GM18909 (cell line): ENCODE results near the gene SNCG.
"Not testable (repeated sequence)": the region's sequence is repeated elsewhere in the genome, so short reads cannot be mapped to it uniquely, and the experiment has no call there.

ENCODE experiments used
- ATAC-seq: cut with Tn5 transposase; IDR thresholded peaks from one replicate; pipeline ENCODE4 v1.9.1; 2021; ENCODE audit warnings: mild to moderate bottlenecking; ENCODE audit not compliant: unreplicated experiment, poor library complexity

Gene SNCG

GRCh38 chr10:86958116-86958900 is at the start of gene SNCG:
SNCG (plus strand) TSS chr10:86958599; CDS start chr10:86958698, 99 bp downstream.
- ATAC-seq, result no peak

DNA sequence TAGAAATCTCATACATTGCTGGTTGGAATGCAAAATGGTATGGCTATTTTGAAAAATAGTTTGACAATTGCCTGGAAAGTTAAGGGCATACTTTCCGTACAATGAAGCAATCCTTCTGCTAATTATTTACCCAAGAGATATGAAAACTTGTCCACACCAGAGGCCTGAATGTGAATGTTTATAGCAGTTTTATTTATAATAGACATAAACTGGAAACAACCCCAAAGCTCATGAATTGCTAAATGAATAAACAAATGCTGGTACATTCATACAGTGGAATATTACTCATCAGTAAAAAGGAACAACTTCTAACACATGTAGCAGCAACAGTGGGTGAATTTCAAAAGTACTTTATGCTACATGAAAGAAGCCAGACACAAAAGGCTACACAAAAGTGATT is 43.7 kb upstream of the SNCG start:
- ATAC-seq, result no peak

GRCh38 chr10:86918022-86918471 is 40.4 kb upstream of the SNCG start:
- no peak for ATAC-seq

GRCh38 chr10:86922553-86922961 is 35.8 kb upstream of the SNCG start:
- ATAC-seq, result no peak

DNA sequence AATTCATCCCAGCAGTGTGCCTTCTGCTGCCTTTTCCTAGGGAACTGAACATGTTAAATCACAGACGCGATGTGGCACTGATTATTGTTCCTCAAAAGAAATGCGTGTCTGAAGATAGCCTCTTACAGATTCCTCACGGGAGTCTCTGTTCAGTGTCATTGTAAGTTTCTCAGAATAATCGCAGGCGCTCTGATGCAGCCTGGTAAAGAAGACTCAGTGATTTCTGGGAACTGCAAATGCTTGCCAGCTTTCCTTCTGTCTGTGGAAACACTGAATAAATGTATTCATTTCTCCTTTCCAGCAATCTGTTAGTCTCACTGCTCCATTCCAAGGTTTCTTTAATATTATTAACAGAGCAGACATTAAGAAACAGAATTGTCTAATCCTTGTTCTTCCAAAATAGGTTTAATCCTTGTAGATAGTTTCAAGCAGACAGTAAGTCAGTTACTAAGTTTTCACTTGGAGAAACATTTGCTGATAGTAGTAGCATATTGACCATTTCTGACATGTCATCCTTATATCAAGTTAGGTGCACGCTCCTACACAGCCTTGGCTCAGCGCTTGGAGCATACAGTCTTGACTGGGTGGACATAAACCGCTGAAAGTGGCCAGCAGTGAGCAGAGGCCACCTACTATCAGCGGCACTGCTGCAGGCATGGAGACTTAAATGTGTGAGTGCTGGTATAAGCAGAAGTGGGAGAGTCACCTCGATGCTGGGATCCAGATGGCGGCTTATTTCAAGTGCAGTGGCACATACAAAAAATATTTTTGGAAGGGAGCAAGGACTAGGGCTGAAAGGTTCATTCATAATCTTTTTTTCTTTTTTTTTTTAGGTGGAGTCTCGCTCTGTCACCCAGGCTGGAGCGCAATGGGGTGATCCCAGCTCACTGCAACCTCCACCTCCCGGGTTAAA is 28.7 kb upstream of the SNCG start:
- no peak for ATAC-seq

GRCh38 chr10:86931872-86932271 is 26.5 kb upstream of the SNCG start:
- ATAC-seq, result no peak

GRCh38 chr10:86932674-86933073 is 25.7 kb upstream of the SNCG start:
- no peak for ATAC-seq

DNA sequence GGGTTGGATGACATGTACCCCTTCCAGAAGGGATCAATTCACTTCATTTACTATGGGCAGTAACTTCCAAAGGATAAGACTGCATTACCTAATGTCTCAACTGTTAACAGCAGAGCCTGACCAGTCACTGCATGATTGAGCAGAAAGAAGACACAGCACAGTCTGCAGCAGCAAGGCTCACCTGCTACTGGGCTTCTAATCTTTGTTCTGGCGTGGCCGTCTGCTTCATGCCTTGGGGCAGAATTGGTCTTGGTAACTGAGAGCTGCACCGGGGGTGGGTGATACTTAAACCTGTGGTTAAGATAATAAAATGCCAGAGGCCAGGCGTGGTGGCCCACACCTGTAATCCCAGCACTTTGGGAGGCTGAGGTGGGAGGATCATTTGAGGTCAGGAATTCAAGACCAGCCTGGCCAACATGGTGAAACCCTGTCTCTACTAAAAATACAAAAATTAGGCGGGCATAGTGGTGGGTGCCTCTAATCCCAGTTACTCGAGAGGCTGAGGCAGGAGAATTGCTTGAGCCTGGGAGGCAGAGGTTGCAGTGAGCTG is 24.2 kb upstream of the SNCG start:
- not testable (repeated sequence) for ATAC-seq

DNA sequence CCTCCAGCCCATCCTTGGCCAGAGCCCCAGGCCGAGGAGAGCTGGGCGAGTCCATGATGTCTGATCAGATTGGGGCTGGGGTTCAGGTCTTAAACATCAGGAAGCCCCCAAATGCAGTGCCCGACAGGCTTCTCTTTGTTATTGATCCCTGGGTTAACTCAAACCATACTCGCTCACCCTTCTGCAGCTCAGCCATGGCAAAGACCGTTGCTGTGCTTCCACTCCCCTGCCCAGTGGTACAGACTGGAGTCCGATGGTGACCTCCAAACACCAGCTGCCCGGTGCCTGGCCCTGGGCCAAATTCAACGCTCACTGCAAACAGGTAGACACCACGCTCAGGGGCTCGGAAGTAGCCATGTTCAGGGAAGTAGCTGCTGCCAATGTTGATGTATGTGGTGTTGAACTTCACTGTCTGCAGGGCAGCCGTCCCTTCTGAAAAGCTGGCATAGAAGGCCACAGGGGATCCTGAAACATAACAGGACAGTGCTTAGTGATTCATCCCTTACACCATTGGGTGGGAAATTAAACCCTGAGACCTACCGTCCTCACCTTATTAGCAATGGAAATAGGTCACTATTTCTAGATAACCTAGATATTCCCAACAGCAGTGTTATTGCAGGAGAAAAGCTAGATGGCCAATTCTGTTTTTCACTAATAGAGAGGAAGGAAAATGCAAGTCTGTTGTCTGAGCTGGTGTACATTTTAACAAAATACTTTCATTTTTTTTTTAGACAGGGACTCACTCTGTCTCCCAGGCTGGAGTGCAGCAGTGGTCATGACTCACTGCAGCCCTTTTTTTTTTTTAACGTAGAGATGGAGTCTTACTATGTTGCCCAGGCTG is 21.5 kb upstream of the SNCG start:
- no peak for ATAC-seq

GRCh38 chr10:86937502-86938154 is 20.8 kb upstream of the SNCG start:
- no peak for ATAC-seq

DNA sequence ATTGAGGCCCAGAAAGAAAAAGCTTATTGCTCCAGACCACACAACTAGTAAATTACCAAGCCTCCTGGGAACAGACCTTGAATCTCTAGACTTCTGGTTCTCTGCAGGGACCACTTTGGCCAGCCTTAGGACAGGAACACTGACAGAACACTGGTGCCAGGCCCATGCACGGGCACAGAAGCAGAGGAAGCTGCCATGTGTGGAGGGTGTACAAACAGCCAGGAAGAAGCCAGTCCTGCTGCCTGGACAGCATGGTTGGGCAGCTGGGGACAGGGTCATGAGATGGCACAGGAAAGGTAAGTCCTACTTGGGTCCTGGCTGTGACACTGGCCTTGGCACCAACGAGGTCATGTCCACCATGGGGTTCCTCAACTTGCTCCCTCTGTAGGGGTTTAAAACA is 20.1 kb upstream of the SNCG start:
- ATAC-seq, result no peak

GRCh38 chr10:86940076-86940475 is 18.3 kb upstream of the SNCG start:
- ATAC-seq, result not testable (repeated sequence)

DNA sequence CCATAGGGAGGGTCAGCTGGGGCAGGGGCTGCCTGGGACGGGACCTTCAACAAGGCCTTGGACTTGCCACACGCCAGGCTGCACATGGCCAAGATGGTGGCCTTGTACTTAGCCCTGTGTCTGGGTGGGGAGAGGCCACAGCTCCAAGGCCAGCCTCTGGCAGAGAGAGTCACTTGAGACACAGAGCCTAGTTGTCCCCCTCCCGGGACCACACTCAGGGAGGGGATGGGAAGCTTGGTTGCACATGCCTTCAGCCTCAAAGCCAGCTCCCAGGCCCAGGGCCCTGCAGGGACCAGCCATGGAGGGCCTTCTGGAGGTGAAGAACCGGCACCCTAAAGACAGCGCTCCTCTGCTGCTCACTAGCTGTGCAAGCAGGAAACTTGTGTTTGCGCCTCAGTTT is 17.7 kb upstream of the SNCG start:
- no peak for ATAC-seq

DNA sequence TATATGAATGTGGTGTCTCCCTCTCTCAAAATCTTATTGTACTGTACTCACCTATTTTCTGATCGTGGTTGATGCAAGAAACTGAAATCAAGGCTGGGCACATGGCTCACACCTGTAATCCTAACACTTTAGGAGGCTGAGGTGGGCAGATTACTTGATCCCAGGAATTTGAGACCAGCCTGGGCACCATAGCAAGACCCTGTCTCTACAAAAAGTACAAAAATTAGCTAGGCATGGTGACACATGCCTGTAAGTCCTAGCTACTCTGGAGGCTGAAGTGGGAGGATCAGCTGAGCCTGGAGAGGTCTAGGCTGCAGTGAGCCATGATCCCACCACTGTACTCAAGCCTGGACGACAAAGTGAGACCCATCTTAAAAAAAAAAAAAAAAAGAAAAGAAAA is 17.0 kb upstream of the SNCG start:
- no peak for ATAC-seq

GRCh38 chr10:86941991-86942421 is 16.4 kb upstream of the SNCG start:
- no peak for ATAC-seq

DNA sequence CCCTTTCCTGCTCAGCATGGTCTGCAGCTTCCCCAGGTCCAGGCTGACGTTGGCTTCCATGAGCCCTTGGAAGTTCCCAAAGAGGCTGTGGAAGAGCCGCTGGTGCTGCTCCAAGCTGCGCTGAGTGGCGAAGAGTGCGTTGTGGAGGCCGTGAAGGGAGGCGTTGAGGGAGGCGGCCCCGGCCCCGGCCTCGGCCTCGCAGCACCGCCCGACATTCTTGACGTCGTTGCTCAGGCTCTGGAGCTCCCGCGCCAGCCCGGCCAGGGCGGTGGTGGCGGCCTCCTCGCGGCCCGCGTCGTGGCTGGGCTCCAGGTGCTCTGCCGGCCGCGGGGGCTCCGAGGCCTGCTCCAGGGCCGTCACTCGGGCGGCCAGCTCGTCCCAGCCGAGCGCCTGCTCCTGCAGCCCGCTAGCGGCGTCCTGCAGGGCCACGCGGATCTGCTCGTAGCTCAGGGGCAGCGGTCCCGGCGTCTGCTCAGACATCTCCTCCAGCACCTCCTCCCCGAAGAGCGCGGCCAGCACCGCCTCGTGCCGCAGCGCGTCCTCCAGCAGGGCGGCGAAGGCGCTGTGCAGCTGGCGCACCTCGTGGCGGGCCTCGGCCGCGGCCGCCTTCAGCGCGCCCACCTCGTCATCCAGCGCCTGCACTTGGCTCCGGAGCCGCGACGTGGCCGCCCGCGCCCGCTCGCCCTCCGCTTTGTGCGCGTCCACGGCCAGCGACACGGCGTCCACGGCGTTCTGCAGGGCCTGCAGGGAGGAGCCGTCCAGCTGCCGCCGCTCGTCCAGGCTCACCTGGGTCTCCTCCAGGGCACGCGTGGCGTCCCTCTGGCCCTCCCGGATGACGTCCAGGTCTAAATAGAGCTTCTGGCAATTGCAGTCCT is 15.7 kb upstream of the SNCG start:
- ATAC-seq, result no peak

GRCh38 chr10:86943316-86944030 is 14.9 kb upstream of the SNCG start:
- ATAC-seq, result no peak

- ATAC-seq, result no peak
Observed at GRCh38 chr10:86944031-86944419, 14.4 kb upstream of the SNCG start.
